ENCODE measurements around the gene SLIT3.
A peak's percentile ranks its signal among the peaks of the same experiment; 100 is the strongest.

Gene SLIT3

DNA sequence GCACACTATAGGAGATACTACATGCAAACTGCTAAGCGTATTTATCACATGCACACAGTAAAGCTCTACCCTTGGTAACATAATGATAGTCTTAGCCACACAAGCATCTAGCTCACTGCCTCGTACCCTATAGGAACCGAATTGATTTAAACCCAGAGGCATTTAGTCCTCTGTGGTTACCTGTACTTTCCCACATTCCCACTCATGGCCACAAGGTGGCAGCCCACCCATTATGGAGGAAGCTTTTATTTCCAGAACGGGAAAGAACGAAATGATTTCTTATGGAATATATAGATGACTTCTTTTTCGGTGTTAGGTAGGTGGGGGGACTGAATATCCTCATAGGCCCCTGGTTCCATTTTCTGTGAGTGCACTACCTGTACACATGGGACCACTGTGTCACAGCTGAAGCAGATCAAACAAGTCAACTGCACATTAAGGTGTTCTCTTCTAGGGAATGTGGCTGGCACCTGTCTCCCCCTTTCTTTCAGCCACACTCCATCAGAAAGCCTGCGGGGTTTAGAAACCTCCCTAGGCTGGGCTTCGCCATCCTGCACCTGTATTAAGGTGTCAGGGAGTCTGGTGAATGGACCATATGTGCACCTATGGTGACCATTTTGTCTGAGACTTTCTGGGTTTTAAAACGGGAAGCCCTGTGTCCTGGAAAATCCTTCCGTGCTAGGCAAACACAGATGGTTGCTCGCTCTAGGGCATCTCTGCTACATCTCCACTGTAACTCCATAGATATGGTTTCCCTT is 313.2 kb downstream of the SLIT3 start:
- TF ChIP-seq EZH2 (IDR thresholded peaks at IDR 0.05; ENCODE audit: borderline replicate concordance, low read depth, low read length, severe bottlenecking) = no peak
- TF ChIP-seq, protein P1, sequence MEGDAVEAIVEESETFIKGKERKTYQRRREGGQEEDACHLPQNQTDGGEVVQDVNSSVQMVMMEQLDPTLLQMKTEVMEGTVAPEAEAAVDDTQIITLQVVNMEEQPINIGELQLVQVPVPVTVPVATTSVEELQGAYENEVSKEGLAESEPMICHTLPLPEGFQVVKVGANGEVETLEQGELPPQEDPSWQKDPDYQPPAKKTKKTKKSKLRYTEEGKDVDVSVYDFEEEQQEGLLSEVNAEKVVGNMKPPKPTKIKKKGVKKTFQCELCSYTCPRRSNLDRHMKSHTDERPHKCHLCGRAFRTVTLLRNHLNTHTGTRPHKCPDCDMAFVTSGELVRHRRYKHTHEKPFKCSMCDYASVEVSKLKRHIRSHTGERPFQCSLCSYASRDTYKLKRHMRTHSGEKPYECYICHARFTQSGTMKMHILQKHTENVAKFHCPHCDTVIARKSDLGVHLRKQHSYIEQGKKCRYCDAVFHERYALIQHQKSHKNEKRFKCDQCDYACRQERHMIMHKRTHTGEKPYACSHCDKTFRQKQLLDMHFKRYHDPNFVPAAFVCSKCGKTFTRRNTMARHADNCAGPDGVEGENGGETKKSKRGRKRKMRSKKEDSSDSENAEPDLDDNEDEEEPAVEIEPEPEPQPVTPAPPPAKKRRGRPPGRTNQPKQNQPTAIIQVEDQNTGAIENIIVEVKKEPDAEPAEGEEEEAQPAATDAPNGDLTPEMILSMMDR (IDR thresholded peaks at IDR 0.05; ENCODE audit: borderline replicate concordance, extremely low read depth, low read length, poor library complexity, severe bottlenecking) = peak; percentile 93
- H3K79me2 ChIP-seq (ENCODE audit: insufficient read depth, low read length) = no peaks in the 10 kb centered on the region
- DNase-seq = peak; percentile 62
- no peak overlapping the region for H3K4me2 ChIP-seq (ENCODE audit: insufficient read depth, low read length)
- ATAC-seq (ENCODE audit: insufficient read depth, low read depth) = peak; percentile 70
- H4K20me1 ChIP-seq (ENCODE audit: insufficient read depth, low read length) = no peaks in the 10 kb centered on the region
- no peak overlapping the region for H3K9ac ChIP-seq (ENCODE audit: low read depth, low read length)
- H3K27ac ChIP-seq (ENCODE audit: low read length) = no peak overlapping the region
- no peaks in the 10 kb centered on the region for H3K36me3 ChIP-seq (ENCODE audit: insufficient read depth, low read length)
- H3K27me3 ChIP-seq (ENCODE audit: insufficient read depth, low read length, poor library complexity) = peaks cover 26% of the 10 kb centered on the region
- H2AFZ ChIP-seq (ENCODE audit: low read depth, low read length) = no peak overlapping the region
- H3K4me1 ChIP-seq (ENCODE audit: insufficient read depth, low read length) = no peaks in the 10 kb centered on the region
- no peaks in the 10 kb centered on the region for H3K9me3 ChIP-seq (ENCODE audit: insufficient read depth, low read length, severe bottlenecking)
- no peak overlapping the region for H3K4me3 ChIP-seq (ENCODE audit: low read depth in 1 of 2, low read length in 2 of 2)

DNA sequence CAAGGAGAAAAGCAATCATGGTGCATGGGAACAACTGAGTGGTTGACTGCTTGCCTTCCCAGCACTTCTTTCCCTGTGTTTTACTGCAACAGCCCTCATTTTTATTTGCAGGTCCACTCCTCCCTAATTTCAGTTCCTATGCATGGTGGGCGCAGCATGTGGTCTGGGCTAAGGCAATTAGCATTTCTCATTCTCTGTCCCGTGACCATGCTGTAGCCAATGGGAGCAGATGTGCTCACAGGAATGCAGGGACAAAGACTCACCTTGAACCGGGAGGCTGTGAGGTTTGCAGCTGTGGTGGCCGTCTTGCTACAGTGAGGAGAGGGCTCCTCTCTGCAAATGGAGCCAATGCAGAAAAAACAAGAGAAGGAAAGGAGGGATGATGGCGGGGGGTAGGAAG is 315.5 kb downstream of the SLIT3 start:
- no peak overlapping the region for H2AFZ ChIP-seq (ENCODE audit: low read depth, low read length)
- H3K27ac ChIP-seq (ENCODE audit: low read length) = no peak overlapping the region
- no peak overlapping the region for H3K9ac ChIP-seq (ENCODE audit: low read depth, low read length)
- no peak for DNase-seq
- no peak for TF ChIP-seq EZH2 (IDR thresholded peaks at IDR 0.05; ENCODE audit: borderline replicate concordance, low read depth, low read length, severe bottlenecking)
- TF ChIP-seq, protein P1 (IDR thresholded peaks at IDR 0.05; ENCODE audit: borderline replicate concordance, extremely low read depth, low read length, poor library complexity, severe bottlenecking) = no peak
- H3K36me3 ChIP-seq (ENCODE audit: insufficient read depth, low read length) = no peaks in the 10 kb centered on the region
- H3K27me3 ChIP-seq (ENCODE audit: insufficient read depth, low read length, poor library complexity) = peaks cover 23% of the 10 kb centered on the region
- H3K4me3 ChIP-seq (ENCODE audit: low read depth in 1 of 2, low read length in 2 of 2) = no peak overlapping the region
- no peaks in the 10 kb centered on the region for H3K9me3 ChIP-seq (ENCODE audit: insufficient read depth, low read length, severe bottlenecking)
- H3K4me2 ChIP-seq (ENCODE audit: insufficient read depth, low read length) = no peak overlapping the region
- H4K20me1 ChIP-seq (ENCODE audit: insufficient read depth, low read length) = no peaks in the 10 kb centered on the region
- no peaks in the 10 kb centered on the region for H3K4me1 ChIP-seq (ENCODE audit: insufficient read depth, low read length)
- no peak for ATAC-seq (ENCODE audit: insufficient read depth, low read depth)
- H3K79me2 ChIP-seq (ENCODE audit: insufficient read depth, low read length) = no peaks in the 10 kb centered on the region

DNA sequence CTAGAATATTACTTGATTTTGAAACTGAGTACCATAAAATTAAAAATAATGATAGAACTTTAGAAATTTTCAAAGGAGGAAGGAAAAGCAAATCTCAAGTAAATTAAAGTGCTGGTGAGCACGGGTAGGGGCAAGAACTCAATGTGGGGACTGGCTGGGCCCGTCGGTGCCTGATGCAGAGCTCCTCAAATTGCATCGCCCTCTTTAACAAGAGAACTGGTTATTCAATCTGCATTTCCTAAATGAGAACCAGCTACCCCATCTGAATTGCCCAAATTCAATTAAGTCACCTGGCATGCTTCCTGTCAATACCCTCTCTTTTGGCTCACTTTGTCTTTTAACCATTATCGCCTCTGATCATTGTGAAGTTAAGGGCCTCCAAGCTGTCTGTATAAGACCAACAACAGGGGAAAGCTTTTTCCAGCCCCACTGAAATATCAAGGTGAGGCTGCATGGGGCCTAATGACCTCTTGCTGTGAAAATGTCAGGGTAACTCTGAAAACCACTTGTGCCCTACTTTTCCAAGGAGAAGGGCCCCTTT is 316.7 kb downstream of the SLIT3 start:
- ATAC-seq (ENCODE audit: insufficient read depth, low read depth) (no peak), DNase-seq (no peak)
- Histone ChIP-seq H2AFZ (ENCODE audit: low read depth, low read length) (no peak overlapping the region), H3K9ac (ENCODE audit: low read depth, low read length) (no peak overlapping the region), H3K4me1 (ENCODE audit: insufficient read depth, low read length) (no peaks in the 10 kb centered on the region), H3K36me3 (ENCODE audit: insufficient read depth, low read length) (no peaks in the 10 kb centered on the region), H3K27ac (ENCODE audit: low read length) (no peak overlapping the region), H3K4me2 (ENCODE audit: insufficient read depth, low read length) (no peak overlapping the region), H3K79me2 (ENCODE audit: insufficient read depth, low read length) (no peaks in the 10 kb centered on the region), H4K20me1 (ENCODE audit: insufficient read depth, low read length) (no peaks in the 10 kb centered on the region), H3K4me3 (ENCODE audit: low read depth in 1 of 2, low read length in 2 of 2) (no peak overlapping the region), H3K27me3 (ENCODE audit: insufficient read depth, low read length, poor library complexity) (peaks cover 22% of the 10 kb centered on the region), H3K9me3 (ENCODE audit: insufficient read depth, low read length, severe bottlenecking) (no peaks in the 10 kb centered on the region)
- no peak for TF ChIP-seq EZH2 (IDR thresholded peaks at IDR 0.05; ENCODE audit: borderline replicate concordance, low read depth, low read length, severe bottlenecking)
- TF ChIP-seq, protein P1 (IDR thresholded peaks at IDR 0.05; ENCODE audit: borderline replicate concordance, extremely low read depth, low read length, poor library complexity, severe bottlenecking) = no peak

Measured in DND-41 (cell line).